Skeletal muscle cell (primary cell): ENCODE measurements around the gene APBB2.
"Not testable (repeated sequence)": the region's sequence is repeated elsewhere in the genome, so short reads cannot be mapped to it uniquely, and the experiment has no call there.

Experiments
- DNase-seq: peaks from one replicate; pipeline ENCODE4 v3.0.0-alpha.2; 2010; ENCODE audit warnings: low read depth
- H3K4me3 ChIP-seq: 2 replicates; pipeline ENCODE4 v1.5.1; 2011; ENCODE audit warnings: low read depth, mild to moderate bottlenecking, control low read depth, low read length, moderate library complexity

The APBB2 gene

GRCh38 chr4:41002309-41002708 lies 212.0 kb downstream of the APBB2 start:
- no peak for DNase-seq
- H3K4me3 ChIP-seq, result no peak overlapping the region

DNA sequence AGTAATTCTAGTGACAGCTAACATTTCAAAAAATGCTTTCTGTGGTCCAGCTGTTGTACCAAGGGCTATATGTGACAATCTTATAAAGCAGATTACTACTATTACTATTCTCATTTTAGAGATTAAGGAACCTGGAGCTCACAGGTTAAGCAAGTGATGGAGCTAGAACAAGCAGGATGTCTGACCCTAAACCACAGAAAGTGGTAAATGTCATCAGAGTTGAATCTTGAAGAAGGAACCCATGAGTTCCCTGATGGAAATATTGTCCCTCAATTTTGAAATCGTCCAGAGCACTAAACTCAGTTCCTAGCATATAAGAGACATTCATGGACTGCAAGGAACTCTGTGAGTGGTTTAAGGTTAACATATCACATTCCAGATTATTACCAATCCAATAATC lies 214.0 kb downstream of the APBB2 start:
- DNase-seq, result no peak
- no peak overlapping the region for H3K4me3 ChIP-seq

DNA sequence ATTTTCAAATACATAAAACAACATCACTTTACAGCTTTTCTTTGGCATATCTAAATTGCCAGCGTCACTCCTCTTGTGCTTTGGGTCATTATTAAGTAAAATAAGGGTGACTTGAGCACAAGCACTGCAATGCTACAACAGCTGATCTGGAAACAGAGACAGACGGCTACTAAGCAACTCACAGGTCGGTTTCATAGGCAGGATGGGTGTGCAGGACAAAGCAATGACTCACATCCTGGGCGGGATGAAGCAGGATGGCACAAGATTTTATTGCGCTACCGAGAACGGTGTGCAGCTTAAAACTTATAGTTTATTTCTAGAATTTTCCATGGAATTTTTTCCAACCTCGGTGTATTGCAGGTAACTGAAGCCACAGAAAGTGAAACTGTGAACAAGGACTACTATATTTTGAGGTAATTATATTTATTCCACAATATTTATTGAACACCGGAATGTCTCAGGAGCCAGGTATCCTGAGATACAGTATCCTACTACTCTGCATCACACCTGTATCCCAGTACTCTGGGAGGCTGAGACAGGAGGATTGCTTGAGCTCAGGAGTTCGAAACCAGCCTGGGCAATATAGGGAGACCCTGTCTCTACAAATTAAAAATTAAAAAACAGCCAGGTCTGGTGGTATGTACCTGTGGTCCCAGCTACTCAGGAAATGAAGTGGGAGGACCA lies 215.5 kb downstream of the APBB2 start:
- no peak for DNase-seq
- H3K4me3 ChIP-seq, result no peak overlapping the region

DNA sequence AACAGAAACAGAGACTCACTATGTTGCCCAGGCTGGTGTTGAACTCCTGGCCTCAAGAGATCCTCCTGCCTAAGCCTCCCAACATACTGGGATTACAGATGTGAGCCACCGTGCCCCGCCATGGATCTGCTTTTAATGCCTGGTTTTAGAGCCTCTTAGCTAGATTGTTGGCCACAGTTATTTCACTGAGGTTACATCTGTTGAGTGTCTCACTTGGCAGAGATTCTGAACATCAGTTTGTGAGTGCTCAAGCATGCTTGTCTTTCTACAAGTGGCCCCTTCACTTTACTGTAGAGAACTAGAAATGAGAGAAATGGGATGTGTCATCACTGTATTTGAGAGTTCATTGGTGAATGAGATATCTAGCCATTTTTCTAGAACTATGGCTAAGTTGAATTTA lies 218.5 kb downstream of the APBB2 start:
- DNase-seq, result no peak
- H3K4me3 ChIP-seq, result no peak overlapping the region

DNA sequence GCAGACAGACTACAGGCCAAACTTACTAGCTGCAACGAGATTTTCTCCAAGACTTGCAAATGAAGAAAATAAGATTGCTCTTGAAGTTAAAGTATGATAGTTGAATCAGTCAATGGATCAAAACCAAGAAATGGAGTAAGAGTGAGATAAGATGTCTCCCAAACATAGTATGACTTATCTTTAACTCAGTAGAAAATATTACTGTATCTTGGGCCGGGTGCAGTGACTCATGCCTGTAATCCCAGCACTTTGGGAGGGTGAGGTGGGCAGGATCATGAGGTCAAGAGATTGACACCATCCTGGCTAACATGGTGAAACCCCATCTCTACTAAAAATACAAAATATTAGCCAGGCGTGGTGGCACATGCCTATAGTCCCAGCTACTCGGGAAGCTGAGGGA lies 220.0 kb downstream of the APBB2 start:
- not testable (repeated sequence) for DNase-seq, H3K4me3 ChIP-seq

GRCh38 chr4:40993296-40993693 lies 221.0 kb downstream of the APBB2 start:
- not testable (repeated sequence) for H3K4me3 ChIP-seq, DNase-seq

DNA sequence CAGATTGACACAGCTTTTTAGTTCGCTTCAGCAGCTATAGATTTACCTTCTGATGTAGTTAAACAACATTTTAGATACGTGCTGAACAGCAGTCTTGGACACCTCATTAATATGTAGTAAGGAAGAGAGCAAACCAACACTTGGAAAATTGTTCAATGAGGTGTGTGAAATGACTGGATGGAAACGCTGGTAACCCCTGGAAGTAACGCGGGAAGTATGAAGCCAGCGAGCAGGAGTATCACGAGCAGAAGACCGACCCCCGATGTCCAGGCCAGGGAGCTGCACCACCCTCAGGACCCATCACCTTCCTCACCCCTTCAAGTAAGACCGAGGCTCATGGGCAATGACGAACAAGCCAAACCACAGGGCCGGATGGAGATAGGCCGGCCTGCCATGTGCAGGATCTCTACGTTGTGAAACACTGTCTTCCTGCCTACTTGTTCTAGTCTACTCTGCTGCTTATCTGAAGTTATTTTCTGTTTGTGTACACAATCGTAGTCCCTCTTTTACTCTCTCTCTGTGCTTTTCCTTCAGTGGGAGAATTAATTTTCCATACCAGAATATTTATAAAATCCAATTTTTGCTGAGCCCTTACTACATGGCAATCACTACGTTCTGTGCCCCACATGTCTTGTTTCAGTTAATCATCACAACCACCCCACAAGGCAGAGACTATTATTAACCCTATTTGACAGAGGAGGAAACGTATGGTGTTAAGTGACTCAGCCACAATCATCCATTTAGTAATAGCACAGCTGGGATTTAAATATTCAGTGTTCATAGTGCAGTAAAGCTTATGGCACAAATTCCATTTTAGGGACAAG lies 221.7 kb downstream of the APBB2 start:
- H3K4me3 ChIP-seq, result no peak overlapping the region
- no peak for DNase-seq

GRCh38 chr4:40991908-40992307 lies 222.4 kb downstream of the APBB2 start:
- H3K4me3 ChIP-seq, result no peak overlapping the region
- DNase-seq, result no peak

DNA sequence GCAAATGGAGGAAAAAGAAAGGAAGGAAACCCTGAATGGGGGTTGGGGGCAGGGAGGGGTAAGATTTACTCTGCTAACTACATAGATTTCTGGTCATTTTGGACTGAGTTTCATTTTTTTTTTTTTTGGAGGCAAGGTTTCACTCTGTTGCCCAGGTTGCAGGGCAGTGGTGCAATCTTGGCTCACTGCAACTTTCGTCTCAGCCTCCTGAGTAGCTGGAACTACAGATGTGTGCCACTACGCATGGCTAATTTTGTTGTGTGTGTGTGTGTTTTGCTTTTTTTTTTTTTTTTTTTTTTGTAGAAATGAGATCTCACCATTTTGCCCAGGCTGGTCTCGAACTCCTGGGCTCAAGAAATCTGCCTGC lies 223.5 kb downstream of the APBB2 start:
- no peak overlapping the region for H3K4me3 ChIP-seq
- DNase-seq, result no peak

DNA sequence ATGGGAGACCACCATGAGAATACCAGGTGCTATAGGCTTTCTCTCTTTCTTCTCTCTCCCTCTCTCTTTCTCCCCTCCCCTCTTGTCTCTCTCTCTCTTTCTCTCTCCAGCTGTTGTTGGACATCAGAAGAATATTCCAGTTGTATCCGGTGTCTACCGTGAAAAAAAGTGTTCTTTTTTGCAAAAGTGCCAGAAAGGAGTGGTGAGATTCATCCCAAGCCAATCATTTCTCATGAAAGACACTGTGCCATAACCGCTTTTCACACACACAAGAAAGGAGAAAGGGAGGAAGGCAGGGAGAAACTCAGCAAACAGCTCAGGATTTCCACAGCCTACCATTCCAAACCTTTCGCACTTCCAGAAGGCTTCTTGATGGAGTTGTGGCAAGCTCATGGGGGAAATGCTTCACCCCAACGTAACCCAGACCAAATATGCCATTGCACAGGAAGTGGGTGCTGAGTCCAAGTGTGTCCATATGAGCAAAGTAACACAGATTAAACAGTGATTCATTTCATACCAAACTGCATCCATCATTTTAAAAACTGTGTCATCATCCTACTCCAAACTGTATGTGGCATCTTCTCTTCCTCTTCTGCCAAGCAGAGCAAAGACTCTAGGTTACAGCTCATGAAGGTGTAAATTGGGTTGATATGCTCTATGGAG lies 224.0 kb downstream of the APBB2 start:
- no peak overlapping the region for H3K4me3 ChIP-seq
- DNase-seq, result peak; percentile 97

DNA sequence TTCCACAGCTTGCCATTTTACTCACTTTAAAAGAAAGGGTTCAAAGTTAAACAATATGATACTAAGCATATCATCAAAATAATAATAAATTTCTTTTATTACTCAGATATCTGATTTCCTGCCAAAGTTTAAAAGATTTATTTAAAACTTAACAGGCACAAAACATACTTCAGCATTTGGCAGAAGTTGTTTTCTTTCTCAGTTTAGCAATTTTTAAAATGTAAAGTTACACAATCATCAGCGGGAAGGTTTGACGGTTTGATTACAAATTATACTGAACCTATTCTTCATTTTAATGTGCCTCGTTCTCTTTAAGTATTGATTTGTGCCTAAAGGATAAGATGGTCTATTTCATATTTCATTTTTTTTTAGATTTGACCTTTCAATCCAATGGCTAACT lies 227.2 kb downstream of the APBB2 start:
- no peak for DNase-seq
- H3K4me3 ChIP-seq, result no peak overlapping the region

DNA sequence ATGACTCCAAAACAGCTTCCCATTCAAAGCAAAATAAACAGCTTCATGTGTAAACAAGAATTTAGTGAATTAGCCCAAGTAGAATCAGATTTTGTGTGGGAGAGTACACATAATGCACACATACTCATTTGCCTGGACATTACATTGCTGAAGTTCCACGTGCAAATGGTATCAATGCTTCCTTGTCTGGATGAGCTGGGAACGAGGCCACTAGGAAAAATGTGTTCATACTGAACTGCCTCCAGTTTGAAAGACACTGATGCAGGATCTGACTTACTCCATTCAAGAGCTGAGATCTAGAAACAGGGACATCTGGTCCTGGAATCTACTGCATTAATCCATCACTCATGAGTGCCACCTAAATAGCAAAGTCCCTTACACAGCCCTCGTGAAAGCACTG lies 228.0 kb downstream of the APBB2 start:
- H3K4me3 ChIP-seq, result no peak overlapping the region
- DNase-seq, result no peak

DNA sequence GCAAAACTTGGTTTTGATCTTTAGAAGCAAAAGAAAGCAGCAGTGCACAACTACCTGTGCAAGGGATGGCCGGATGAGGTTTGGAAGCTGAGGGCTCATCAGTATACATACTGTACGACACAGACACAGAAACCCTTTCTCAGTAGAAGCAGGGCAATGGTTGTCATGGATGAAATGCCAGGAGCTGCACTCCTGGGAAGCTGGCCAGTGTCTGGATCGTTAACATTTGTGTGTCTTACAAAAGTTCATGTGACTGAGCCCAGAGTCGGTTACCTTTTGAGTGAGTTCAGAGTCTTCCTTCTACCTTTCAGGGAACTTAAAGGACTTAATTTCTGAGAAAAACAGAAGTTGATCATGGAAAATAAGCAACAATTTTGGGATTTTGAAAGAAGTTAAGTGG lies 230.3 kb downstream of the APBB2 start:
- DNase-seq, result no peak
- no peak overlapping the region for H3K4me3 ChIP-seq

- no peak for DNase-seq
- H3K4me3 ChIP-seq, result no peak overlapping the region
Measured at GRCh38 chr4:40980318-40980883, 233.9 kb downstream of the APBB2 start.

DNA sequence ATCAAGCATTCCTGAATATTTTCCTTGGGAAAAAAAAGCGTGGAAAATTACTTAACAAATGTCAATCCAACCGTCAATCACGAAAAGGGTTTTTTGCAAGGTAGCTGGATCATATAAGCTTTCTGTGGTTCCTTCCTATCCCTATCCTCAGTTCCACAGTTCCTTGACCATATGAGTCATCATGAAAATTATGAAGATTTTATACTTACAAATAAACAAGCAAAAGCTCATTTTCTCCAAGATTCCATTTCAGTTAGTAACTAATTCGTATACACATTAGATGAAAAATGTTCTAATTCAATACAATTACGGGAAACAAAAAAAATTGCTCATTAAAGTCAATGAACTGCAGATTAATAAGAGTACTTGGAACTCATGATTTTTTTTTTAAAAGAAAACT lies 235.8 kb downstream of the APBB2 start:
- DNase-seq, result no peak
- H3K4me3 ChIP-seq, result no peak overlapping the region

DNA sequence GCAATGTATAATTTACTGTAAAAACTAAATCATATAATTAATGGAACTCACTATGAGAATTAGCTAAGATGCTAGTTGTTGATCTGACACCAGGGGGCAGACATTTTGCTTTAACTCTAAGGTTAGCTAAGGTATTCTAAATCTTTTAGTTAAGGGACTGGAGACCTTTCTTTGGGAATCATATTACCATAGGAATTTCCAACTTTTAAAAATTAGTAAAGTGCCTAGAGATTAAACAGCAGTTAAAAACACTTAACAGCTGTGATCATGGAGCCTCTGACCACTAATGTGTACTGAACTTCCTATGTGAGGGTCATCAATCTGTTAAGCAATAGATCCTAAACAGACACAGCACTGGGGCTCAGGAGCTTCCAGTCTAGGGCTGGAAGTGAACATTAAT lies 238.0 kb downstream of the APBB2 start:
- peak; percentile 25 for DNase-seq
- H3K4me3 ChIP-seq, result no peak overlapping the region

DNA sequence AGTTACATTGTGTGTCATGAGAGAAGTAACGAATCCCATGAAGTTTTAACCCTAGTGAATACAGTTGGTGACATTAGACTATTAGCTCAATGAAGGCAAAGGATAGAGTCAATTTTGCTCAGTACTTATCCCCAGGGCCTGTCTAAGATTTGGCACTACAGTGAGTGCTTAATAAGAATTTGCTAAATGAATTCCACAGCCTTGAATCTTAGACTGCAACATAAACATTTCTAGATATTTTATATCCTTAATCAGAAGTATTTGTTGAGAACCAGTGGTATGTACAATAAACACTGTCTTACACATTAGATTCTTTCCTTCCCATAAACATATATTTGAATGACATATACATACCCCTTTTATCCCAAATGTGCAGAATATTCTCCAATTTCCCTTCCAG lies 241.6 kb downstream of the APBB2 start:
- DNase-seq, result no peak
- H3K4me3 ChIP-seq, result no peak overlapping the region

GRCh38 chr4:40971338-40971737 lies 243.0 kb downstream of the APBB2 start:
- no peak for DNase-seq
- no peak overlapping the region for H3K4me3 ChIP-seq

- no peak overlapping the region for H3K4me3 ChIP-seq
- DNase-seq, result no peak
Measured at GRCh38 chr4:40969501-40969900, 244.8 kb downstream of the APBB2 start.

DNA sequence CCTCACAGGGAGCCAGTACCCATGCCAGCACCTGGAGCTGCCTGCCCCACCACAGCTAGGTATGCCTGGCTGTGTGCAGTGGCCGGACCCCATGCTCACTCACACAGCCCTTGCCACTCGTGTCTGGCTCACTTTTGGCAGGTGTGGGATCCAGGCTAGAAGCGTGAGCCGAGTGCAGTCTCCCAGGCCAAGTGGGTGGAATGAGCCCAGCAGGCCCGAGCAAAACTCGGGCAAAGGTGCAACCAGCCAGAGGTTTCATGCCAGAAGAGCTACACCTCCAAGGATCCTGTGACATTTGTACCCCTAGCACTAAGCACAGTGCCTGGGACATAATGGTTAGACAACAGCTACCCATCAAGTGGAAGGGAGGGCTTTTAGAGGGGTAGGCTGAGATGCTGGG lies 246.8 kb downstream of the APBB2 start:
- DNase-seq, result no peak
- no peak overlapping the region for H3K4me3 ChIP-seq
